ENCODE measurements around the gene ECE1.

ECE1 gene

DNA sequence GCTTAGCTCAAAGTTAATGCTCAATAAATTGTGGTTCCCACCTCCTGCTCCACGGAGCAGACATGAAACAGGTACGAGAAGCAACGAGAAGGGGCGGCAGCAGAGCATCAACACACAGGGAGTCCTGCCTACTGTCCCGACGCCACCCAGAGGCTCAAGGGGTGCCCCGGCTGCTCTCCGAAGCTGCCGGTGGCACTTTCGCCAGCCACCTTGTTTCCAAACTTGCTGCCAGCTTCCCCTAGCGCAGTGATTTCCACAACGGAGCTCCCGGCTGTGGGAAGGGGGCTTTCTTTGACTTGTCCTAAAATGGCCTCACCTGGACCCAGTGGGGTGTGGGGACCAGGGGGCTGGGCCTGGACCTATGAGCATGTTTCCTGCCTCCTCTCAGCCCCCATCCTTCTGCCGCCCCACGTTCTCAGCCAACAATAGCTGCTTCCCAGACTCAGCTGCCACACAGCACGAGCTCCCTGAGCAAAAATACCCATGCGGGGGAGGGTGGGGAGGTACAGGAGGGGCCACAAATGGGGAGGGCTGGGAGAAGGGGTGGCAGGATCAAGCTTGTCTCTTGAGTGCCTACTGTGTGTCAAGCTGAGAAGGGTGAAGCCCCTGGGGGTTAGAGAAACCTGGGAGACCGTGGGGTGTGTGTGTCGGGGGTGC lies 35.6 kb upstream of the ECE1 start:
- no peak for DNase-seq (ENCODE audit: low spot score)

DNA sequence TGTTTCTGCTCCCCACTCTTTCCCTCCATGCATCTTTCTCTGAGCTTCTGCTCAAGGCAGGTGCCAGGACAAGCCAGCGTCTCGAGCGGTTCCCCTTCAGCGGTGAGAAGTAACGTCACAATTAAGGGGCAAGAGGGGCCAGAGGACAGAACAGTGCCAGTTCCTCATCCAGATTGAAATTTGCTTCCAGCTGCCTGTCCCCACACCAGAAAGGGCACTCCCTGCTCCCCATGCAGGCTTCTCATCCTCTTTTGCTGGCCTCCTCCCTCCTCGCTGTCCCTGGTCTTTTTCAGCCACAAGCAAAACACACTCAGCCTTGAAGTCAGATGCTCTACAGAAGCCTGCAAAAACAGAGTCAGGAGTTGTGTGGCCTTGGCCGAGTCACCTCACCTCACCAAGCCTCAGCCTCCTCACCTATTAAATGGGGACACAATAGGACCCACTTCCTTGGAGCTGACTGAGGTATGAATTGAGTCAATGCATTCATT lies 35.0 kb upstream of the ECE1 start:
- DNase-seq (ENCODE audit: low spot score), result no peak

- DNase-seq (ENCODE audit: low spot score), result peak; percentile 68
These were observed 34.3 kb upstream of the ECE1 start for GRCh38 chr1:21324368-21325141.

- no peak for DNase-seq (ENCODE audit: low spot score)
These were observed 32.8 kb upstream of the ECE1 start for GRCh38 chr1:21323091-21323490.

GRCh38 chr1:21322681-21323016 lies 32.4 kb upstream of the ECE1 start:
- no peak for DNase-seq (ENCODE audit: low spot score)

GRCh38 chr1:21321963-21322680 lies 31.9 kb upstream of the ECE1 start:
- no peak for DNase-seq (ENCODE audit: low spot score)

DNA sequence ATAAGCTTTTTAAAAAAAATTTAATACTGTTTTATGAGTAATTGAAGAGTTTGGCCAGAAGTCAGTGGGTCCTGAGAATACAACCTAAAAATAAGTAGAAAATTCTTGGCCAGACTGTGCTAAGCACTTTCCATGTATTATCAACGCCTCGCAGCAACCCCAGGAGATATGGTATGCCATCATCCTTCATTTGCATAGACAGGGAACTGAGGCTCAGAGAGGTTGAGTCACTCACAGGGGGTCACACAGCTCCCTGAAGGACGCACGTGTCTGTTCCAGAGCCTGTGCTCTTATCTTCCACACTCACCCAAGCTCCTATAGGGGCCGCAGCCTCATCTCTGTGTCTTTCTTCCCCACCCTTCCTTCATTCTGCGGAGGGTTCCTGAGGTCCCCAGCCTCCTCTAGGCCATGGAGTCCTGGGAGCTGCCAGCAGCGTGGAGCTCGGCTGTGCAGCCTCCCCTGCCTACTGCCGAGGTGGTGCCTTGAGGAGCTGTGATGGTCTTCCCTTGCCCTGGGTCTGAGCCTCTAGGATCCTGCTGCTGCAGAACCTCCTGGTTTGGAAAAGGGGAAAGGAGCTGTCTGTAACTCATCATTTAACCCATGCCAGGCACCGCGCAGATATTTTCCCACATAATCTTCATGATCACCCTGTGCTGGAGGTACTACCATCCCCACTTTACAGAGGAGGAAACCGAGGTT lies 30.3 kb upstream of the ECE1 start:
- no peak for DNase-seq (ENCODE audit: low spot score)

DNA sequence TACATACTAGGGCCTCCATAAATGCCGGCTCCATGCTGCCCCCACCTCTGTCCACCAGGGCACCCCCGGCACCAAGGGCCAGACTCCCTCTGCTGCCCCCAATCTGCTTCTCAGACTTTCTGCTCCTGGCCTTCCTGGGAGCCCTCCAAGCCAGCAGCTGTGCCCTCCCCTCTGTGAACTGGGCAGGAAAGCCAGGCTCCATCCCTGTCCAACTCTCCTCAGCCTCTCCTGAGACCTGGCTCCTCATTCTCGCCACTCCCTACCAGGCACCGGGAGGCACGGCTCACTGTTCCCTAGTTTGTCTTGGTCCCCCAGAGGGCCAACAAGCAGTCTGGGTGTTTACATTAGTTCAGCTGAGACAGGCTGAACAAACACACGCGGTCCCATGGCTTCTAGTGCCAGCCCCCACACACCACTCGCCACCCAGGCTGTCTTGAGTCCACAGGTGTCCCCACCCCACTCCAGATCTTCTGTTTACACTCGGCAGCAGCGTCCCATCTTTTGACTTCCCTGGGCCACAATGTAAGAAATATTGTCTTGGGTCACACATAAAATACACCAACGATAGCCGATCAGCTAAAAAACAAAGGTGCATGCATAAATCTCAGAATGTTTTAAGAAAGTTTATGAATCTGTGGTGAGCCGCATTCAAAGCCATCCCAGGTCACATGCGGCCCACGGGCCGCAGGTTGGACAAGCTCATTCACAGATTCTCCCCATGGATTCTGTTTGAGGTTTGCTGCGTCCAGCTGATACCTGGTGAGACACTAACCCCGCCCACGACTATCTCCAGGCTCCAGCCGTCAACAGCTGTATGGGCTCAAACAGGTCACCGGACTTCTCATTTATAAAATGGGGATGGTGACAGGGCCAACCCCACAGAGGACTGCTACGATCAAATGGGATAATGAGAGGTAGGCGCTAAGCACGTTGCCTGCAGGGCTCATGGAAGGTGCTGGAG lies 29.5 kb upstream of the ECE1 start:
- no peak for DNase-seq (ENCODE audit: low spot score)

DNA sequence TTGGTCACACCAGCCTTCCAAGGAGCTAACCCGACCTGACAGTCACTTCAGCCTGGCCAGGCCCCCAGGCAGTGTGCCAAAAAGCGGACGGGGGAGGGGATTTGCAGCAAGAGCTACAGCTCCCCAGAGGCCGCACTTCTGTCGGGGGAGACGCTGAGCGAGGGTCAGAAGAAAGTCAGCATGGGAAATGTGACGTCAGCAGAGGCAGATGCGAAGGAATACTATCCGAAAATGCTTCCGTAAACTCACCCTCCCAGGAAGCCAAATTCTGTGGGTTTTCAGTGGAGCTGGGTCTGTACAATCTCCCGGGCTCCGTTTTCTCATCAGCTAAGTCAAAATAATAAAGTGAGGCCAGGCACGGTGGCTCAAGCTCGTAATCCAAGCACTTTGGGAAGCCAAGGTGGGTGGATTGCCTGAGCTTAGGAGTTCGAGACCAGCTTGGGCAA lies 28.5 kb upstream of the ECE1 start:
- no peak for DNase-seq (ENCODE audit: low spot score)

- DNase-seq (ENCODE audit: low spot score), result no peak
These were observed 27.9 kb upstream of the ECE1 start for GRCh38 chr1:21318057-21318713.

GRCh38 chr1:21317690-21318043 lies 27.4 kb upstream of the ECE1 start:
- DNase-seq (ENCODE audit: low spot score), result no peak

DNA sequence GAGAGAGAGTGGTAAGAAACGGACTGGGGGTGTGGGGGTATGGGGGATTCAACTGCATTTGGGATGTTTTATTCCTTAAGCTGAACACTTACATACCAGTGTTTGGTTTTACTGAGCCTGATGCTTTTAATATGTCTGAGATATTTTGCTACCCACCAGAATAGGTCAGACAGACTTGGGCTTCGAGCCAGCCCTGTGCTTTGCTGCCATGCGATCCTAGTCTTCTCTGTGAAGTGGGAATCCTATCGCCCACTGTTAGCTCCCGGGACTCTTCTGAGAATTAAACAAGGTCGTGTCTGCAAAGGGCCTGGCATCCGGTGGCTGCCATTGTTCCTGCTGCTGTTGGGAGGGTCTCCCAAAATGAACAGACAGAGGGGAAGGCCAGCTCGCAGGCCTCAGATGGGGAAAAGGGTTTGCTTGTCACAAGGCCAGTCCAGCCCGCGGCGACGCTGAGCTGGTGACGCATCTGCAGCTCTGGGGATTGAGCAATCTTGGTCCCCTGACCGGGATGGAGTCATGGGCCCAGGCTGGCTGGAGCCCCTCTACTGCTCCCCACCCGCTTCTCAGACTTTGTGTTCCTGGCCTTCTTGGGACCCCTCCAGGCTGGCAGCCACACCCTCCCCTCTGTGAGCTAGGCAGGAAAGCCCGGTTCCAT lies 26.9 kb upstream of the ECE1 start:
- no peak for DNase-seq (ENCODE audit: low spot score)

DNA sequence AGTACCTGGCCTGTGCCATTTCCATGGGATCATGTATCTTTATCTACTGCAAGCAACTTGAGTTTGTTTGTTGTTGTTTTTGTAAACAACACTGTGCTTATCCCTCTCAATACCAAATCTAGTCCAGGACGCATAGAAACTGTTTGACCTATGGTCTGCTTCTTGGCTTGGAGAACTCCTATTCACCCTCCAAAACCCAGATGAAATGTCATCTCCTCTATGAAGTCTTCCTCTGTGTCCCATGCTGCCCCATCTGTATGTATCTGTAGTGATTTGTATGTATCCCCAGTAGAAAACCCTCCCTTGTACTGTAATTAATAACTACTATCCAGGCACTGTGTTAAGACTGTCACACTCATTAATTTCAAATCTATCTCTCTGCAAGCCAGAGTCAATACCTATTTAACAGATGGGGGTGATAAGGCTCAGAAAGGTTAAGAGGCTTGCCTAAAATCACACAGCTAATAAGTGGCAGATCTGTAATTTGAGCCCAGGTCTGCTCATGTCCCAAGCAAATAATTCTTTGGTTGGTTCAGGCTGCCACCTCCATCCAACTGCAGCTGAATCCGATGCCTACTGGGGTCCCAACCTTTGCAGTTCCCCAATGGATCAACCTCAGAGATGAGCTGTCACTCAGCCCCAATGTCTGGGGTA lies 24.6 kb upstream of the ECE1 start:
- no peak for DNase-seq (ENCODE audit: low spot score)

DNA sequence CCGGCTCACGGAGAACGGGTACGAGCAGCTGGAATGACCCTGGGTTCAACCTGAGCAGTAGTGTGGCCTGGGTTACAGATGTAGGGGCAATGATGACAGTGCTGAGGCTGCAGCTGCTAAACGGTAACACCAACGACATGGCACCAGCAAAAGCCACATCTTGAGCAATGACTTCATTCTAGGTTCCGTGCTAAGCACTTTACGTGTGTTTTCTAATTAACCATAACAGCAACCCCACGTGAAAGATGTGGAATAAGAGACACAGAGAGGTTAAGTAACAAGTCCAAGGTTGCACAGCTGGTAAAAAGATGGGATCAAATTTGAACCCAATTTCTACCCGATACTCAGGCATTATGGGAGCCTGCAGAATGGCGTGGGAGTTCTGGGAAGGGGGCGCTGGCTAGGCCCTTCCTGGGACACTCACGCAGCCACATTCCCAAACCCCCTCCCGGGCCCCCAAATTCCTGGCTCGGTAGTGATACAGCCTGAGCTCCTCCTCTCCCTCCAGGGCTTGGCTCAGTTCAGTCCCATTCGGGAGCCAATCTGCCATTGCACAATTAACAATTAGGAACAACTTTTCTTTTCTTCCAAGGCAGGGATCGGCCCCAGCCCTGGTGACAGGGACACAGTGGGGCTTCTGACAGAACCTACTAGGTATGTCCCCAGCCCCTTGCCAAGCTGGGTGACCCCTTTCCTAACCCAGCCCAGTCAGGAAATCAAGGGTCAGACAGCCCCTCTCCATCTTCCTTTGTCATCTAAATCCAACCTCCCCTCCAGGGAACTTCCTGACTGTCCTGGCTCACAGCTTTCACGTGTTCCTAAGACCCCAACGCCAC lies 23.8 kb upstream of the ECE1 start:
- no peak for DNase-seq (ENCODE audit: low spot score)

DNA sequence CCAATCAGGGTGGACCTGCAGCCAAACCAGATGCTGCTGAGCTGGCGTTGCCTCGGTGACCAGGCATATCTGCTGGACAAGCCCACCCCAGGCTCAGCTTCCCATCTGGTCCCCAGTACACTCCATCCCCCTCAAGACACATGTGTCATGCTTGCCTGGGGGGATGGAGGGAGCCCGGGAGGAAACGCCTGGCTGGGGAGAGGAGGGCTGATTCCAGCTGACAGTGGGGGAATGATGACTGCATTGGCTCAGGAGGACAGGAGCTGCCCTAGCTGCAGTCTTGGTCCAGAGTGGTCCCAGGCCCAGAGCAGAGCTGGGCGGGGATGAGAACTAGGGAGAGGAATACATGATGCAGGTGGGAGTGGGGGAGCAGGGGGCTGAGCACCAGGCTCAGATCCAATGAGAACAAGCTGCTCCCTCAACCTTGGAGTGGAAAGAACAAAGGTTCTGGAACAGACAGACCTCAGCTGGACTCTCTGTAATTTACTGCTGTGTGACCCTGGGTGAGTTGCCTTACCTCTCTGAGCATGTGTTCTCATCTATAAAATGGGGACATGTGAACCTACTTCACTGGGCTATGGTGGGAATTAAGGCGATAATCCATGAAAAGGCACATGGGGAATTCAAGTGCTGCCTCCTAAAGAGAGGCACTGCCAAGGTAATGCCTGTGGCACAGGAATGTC lies 23.1 kb upstream of the ECE1 start:
- DNase-seq (ENCODE audit: low spot score), result no peak

GRCh38 chr1:21312407-21312992 lies 22.2 kb upstream of the ECE1 start:
- DNase-seq (ENCODE audit: low spot score), result no peak

DNA sequence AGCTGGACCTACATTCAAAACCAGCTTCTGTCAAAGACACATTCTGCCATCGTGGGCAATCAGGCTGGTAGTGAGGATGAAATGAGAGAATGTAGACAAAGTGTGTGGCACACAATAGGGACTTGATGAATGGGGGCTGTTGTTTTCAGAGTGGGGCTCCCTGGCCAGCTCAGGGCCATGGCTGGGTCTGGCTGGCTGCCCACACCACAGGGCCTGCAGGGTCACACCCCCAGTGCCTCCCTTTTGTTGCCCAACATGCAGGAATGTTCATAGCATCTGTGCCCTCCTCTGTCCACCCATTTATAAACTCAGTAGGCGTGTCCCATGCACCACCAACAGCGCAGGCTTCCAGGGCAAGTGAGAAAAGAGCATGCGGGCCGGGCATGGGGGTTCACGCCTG lies 20.8 kb upstream of the ECE1 start:
- no peak for DNase-seq (ENCODE audit: low spot score)

All from activated CD4-positive, alpha-beta T cell treated with anti-CD3 and anti-CD28 coated beads, Interleukin-2, Interleukin-4, amounts not matched to agents 100 ng/mL and 50 ng/mL, durations not matched to agents 16 hours and 8 hours (primary cell).